Endodermal cell (in vitro differentiated cells): ENCODE measurements around the gene GNA12. TPM values are rescaled to one million over a fixed set of nuclear protein-coding genes. Genes with fewer than 3 reads are reported as not detected.

Source experiments
- DNase-seq: peaks from one replicate; pipeline ENCODE4 v3.0.0-alpha.2; 2017
- H3K27ac ChIP-seq: 2 replicates; pipeline ENCODE4 v1.5.1; 2013; ENCODE audit warnings: mild to moderate bottlenecking, low read depth, low read length, moderate library complexity
- H3K27me3 ChIP-seq: 2 replicates; pipeline ENCODE4 v1.6.1; 2013; ENCODE audit warnings: mild to moderate bottlenecking, low read length, moderate library complexity; ENCODE audit not compliant: insufficient read depth, control insufficient read depth, poor library complexity, severe bottlenecking
- H3K36me3 ChIP-seq: 2 replicates; pipeline ENCODE4 v1.7.0; 2013; ENCODE audit warnings: mild to moderate bottlenecking, low read length, moderate library complexity; ENCODE audit not compliant: control insufficient read depth, insufficient read depth
- H3K4me1 ChIP-seq: one replicate; pipeline ENCODE4 v1.7.0; 2013; ENCODE audit warnings: low read length; ENCODE audit not compliant: control insufficient read depth, insufficient read depth
- H3K4me3 ChIP-seq: 2 replicates; pipeline ENCODE4 v1.5.1; 2013; ENCODE audit warnings: mild to moderate bottlenecking, low read length, moderate library complexity
- H3K9ac ChIP-seq: 2 replicates; pipeline ENCODE4 v1.6.1; 2013; ENCODE audit warnings: mild to moderate bottlenecking, low read length, moderate library complexity; ENCODE audit not compliant: poor library complexity, severe bottlenecking; ENCODE audit errors: extremely low read depth
- H3K9me3 ChIP-seq: 2 replicates; pipeline ENCODE4 v1.6.1; 2013; ENCODE audit warnings: mild to moderate bottlenecking, low read length, moderate library complexity; ENCODE audit not compliant: control insufficient read depth
- H3K27ac Mint-ChIP-seq: 2 replicates; pipeline ENCODE4 v1.8.0; 2020; ENCODE audit warnings: mixed read lengths
- H3K27me3 Mint-ChIP-seq: 2 replicates; pipeline ENCODE4 v1.8.0; 2021; ENCODE audit warnings: mild to moderate bottlenecking, mixed read lengths; ENCODE audit not compliant: insufficient read depth
- H3K36me3 Mint-ChIP-seq: 2 replicates; pipeline ENCODE4 v1.8.0; 2020; ENCODE audit warnings: low read depth, mixed read lengths
- H3K4me1 Mint-ChIP-seq: 2 replicates; pipeline ENCODE4 v1.8.0; 2020; ENCODE audit warnings: mixed read lengths
- H3K4me3 Mint-ChIP-seq: 2 replicates; pipeline ENCODE4 v1.8.0; 2020; ENCODE audit warnings: mild to moderate bottlenecking, moderate library complexity, mixed read lengths
- H3K9me3 Mint-ChIP-seq: 2 replicates; pipeline ENCODE4 v1.8.0; 2020; ENCODE audit warnings: mild to moderate bottlenecking, mixed read lengths
- WGBS, 2 experiments: methylation state at CpG; one replicate each; pipeline versions ENCODE4 v1.1.5 to v1.1.7; 2013; ENCODE audit warnings: missing lambda C conversion rate in 2 of 2, mixed read lengths in 1 of 2; ENCODE audit not compliant: insufficient coverage in 1 of 2, insufficient read length in 1 of 2; 5-methylcytosine and 5-hydroxymethylcytosine counted together
- total RNA-seq, 2 donors: library from RNA; stranded (reverse); fragmentation: NEBNext Ultra II Directional in 1 of 2; extraction: Animal tissue kit (Norgen Biotek cat#: 25700) in 1 of 2; gene quantifications; 2 replicates in 1 of 2; 3 replicates in 1 of 2; pipeline ENCODE4 v1.2.1, GENCODE V29; 2021
- TF ChIP-seq, protein P1 (sequence below): fragments of 200-600 bp; sonication (generic); conservative IDR thresholded peaks from 2 replicates; pipeline ENCODE4 v1.5.0; 2021; ENCODE audit warnings: antibody characterized with exemption, mild to moderate bottlenecking

The GNA12 gene
- total RNA-seq, 2 donors from 2014 or later: 55.0 to 64.7 TPM

DNA sequence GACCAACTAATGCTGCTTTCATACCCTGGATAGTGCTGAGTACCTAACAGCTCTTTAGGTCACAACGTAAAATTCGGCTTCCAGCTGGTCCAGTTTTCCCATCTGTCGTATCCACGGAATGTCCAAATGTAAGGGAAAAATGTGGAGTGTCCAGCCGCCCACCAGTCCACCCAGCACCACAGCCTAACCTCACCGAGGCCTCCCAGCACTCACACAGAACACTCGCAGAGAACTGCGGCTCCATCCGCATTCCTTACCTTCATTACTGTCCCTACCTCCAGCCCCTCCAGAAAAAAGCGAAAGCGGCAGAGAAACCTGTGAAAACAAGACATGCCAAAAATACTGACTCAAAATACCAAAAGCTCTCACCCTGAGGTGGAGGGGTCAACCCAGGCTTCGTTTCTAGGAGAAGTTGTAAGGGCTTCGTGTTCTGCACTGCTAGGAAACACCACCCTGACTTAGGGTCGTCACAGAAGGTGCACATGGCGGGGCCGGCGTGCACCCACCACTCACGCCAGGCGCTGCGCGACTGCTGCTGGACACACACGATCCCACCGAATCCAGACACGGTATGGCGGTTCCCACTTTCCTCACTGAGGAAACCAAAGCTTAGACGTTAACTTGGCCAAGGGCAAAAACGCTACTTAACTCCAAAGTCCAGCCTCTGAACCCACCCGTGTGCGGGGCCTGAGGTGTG is 82.2 kb downstream of the GNA12 start:
- Mint-ChIP-seq H3K27ac (peak overlapping the region; percentile 29), H3K27me3 (no peaks in the 10 kb centered on the region), H3K4me3 (no peak overlapping the region), H3K36me3 (peaks cover 33% of the 10 kb centered on the region), H3K9me3 (no peaks in the 10 kb centered on the region), H3K4me1 (peaks cover 14% of the 10 kb centered on the region)
- Histone ChIP-seq H3K4me1 (no peaks in the 10 kb centered on the region), H3K27ac (no peak overlapping the region), H3K9me3 (no peaks in the 10 kb centered on the region), H3K9ac (no peak overlapping the region), H3K27me3 (no peaks in the 10 kb centered on the region), H3K36me3 (peaks cover 18% of the 10 kb centered on the region), H3K4me3 (no peak overlapping the region)
- DNase-seq: no peak
- WGBS, 2 experiments: 94 to 95% methylated on average over 25 to 29 of the region's 29 CpGs
- TF ChIP-seq, protein P1, sequence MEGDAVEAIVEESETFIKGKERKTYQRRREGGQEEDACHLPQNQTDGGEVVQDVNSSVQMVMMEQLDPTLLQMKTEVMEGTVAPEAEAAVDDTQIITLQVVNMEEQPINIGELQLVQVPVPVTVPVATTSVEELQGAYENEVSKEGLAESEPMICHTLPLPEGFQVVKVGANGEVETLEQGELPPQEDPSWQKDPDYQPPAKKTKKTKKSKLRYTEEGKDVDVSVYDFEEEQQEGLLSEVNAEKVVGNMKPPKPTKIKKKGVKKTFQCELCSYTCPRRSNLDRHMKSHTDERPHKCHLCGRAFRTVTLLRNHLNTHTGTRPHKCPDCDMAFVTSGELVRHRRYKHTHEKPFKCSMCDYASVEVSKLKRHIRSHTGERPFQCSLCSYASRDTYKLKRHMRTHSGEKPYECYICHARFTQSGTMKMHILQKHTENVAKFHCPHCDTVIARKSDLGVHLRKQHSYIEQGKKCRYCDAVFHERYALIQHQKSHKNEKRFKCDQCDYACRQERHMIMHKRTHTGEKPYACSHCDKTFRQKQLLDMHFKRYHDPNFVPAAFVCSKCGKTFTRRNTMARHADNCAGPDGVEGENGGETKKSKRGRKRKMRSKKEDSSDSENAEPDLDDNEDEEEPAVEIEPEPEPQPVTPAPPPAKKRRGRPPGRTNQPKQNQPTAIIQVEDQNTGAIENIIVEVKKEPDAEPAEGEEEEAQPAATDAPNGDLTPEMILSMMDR: no peak

DNA sequence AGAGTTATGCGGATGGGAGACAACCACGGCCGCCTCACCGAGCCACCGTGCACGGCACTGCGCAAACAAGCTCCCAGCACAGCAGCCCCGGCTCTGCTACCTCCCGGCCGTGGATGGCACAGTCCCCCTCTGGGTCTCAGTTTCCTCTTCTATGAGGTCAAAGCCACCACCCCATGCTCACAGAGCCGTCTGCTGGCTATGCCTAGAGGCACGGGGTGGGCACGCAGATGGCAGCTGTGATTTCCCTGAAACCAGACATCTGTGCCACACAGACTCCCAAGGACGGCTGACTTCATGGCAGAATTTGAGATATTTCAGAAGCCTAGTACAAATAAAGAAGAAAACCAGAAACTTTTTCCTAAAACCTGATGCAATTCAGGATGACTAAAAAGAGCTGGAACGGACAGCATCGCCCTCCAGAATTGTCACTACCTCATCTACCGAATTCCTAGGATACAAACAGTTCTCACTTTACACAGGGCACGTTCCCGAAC is 82.9 kb downstream of the GNA12 start:
- 95 to 97% methylated on average over 19 of the region's 19 CpGs for WGBS, 2 experiments
- no peak overlapping the region for H3K9ac ChIP-seq
- Mint-ChIP-seq H3K4me3 (no peak overlapping the region), H3K36me3 (peaks cover 36% of the 10 kb centered on the region), H3K9me3 (no peaks in the 10 kb centered on the region), H3K27me3 (no peaks in the 10 kb centered on the region), H3K27ac (peak overlapping the region; percentile 0), H3K4me1 (peaks cover 14% of the 10 kb centered on the region)
- H3K36me3 ChIP-seq: peaks cover 18% of the 10 kb centered on the region
- H3K9me3 ChIP-seq: no peaks in the 10 kb centered on the region
- DNase-seq: no peak
- no peak overlapping the region for H3K4me3 ChIP-seq
- TF ChIP-seq, protein P1: no peak
- no peak overlapping the region for H3K27ac ChIP-seq
- H3K27me3 ChIP-seq: no peaks in the 10 kb centered on the region
- H3K4me1 ChIP-seq: no peaks in the 10 kb centered on the region

DNA sequence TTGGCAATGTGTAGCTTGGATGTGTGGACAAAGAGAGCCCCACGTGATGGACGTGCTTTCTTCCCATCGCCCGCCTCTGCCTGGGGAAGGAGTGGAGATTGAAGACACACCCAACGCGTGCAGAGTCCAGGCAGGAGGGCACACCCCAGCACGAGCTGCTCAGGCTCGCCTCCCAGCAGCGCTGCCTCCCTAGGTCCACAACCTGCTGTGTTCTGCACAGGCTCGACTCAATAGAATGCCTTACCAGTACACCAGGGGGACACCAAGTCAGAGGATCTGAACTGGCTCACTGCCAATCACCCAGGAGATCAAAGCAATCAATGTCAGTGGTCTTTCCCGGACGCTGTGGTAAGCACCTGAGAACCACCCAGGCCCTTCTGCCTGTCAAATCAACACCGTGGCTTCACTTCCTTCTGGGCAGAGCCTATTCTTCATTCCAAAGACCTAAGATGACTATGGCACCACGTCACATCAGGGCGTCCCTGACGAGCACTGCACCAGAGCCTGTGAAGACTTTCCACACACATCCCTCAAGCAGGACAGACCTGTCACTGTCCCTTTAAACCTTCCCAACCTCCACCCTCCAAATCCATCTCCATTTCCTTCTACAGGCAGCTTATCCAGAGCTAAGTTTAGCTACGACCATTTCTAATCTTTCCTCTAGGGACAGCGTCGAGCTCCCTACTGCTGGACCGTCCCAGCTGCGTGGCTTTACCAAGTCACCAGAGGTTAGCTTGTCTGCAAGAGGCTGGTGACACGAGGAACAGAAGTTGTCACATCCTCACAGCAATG is 83.8 kb downstream of the GNA12 start:
- Mint-ChIP-seq H3K4me1 (peaks cover 14% of the 10 kb centered on the region), H3K36me3 (peaks cover 41% of the 10 kb centered on the region), H3K27ac (peak overlapping the region; percentile 0), H3K27me3 (no peaks in the 10 kb centered on the region), H3K9me3 (no peaks in the 10 kb centered on the region), H3K4me3 (no peak overlapping the region)
- TF ChIP-seq, protein P1: peak; percentile 75
- peak overlapping the region; percentile 61 for H3K27ac ChIP-seq
- DNase-seq: peak; percentile 87
- H3K27me3 ChIP-seq: no peaks in the 10 kb centered on the region
- 64 to 83% methylated on average over 10 to 22 of the region's 22 CpGs for WGBS, 2 experiments
- peaks cover 18% of the 10 kb centered on the region for H3K36me3 ChIP-seq
- H3K4me1 ChIP-seq: no peaks in the 10 kb centered on the region
- no peaks in the 10 kb centered on the region for H3K9me3 ChIP-seq
- H3K4me3 ChIP-seq: no peak overlapping the region
- no peak overlapping the region for H3K9ac ChIP-seq
